Panc1 (cell line): ENCODE measurements around the gene ACOXL. TPM values are rescaled to one million over a fixed set of nuclear protein-coding genes. Genes with fewer than 3 reads are reported as not detected.

Source experiments
- ATAC-seq: fragments of 200-7000 bp; cut with Tn5 transposase; 2 replicates; pipeline ENCODE4 v1.9.1; 2020; ENCODE audit warnings: mild to moderate bottlenecking, moderate library complexity
- BruUV-seq: library from RNA; stranded (reverse); fragments of 400-500 nt; replicated peaks from 2 replicates; lab custom pipeline; 2021; lab: Mats Ljungman, UMichigan
- CTCF ChIA-PET: fragments of 300-600 bp; sonication (Branson Sonifier 250); formaldehyde crosslinking; loops from one replicate; lab custom pipeline; 2022; ENCODE audit warnings: antibody characterized with exemption; lab: Charles Lee
- POLR2A ChIA-PET: fragments of 300-600 bp; sonication (Branson Sonifier 250); formaldehyde crosslinking; loops from one replicate; lab custom pipeline; 2022; ENCODE audit warnings: antibody characterized with exemption; lab: Charles Lee
- DNase-seq: peaks from one replicate; pipeline ENCODE4 v3.0.0-alpha.2; 2010; ENCODE audit warnings: low read depth, low spot score
- H3K27ac ChIP-seq: 2 replicates; pipeline ENCODE4 v1.5.1; 2011; ENCODE audit warnings: mild to moderate bottlenecking, low read length, inconsistent platforms
- H3K27me3 ChIP-seq: fragments of 200-500 bp; sonication (Bioruptor generic); 2 replicates; pipeline ENCODE4 v1.6.0; 2014; ENCODE audit warnings: low read length, inconsistent platforms; ENCODE audit not compliant: control insufficient read depth, insufficient read depth
- H3K36me3 ChIP-seq: fragments of 200-500 bp; sonication (Bioruptor generic); 2 replicates; pipeline ENCODE4 v1.5.1; 2014; ENCODE audit warnings: inconsistent platforms, mild to moderate bottlenecking, low read length, moderate library complexity; ENCODE audit not compliant: control insufficient read depth, insufficient read depth
- H3K4me1 ChIP-seq: 2 replicates; pipeline ENCODE4 v1.5.1; 2011; ENCODE audit warnings: inconsistent platforms, mild to moderate bottlenecking, low read length, moderate library complexity; ENCODE audit not compliant: control insufficient read depth, insufficient read depth
- H3K4me3 ChIP-seq, 2 experiments: 2 replicates each; pipeline ENCODE4 v1.5.1; 2011 to 2012; ENCODE audit warnings: low read depth in 2 of 2, low read length in 2 of 2, mild to moderate bottlenecking in 2 of 2, inconsistent platforms in 1 of 2, moderate library complexity in 1 of 2
- H3K9me3 ChIP-seq: fragments of 200-500 bp; sonication (Bioruptor generic); 2 replicates; pipeline ENCODE4 v1.5.1; 2014; ENCODE audit warnings: low read depth, mild to moderate bottlenecking, inconsistent platforms, low read length, moderate library complexity; ENCODE audit not compliant: control insufficient read depth, insufficient read depth
- CTCF ChIP-seq: fragments of 450-650 bp; IDR thresholded peaks from 2 replicates; pipeline ENCODE4 v1.5.1; 2017; ENCODE audit warnings: mild to moderate bottlenecking
- POLR2AphosphoS5 ChIP-seq: IDR thresholded peaks from 2 replicates; pipeline ENCODE4 v1.6.1; 2012; ENCODE audit warnings: mild to moderate bottlenecking, low read depth, low read length, moderate library complexity
- REST ChIP-seq, 2 experiments: IDR thresholded peaks; 2 replicates each; pipeline ENCODE4 v1.6.1; 2011 to 2012; ENCODE audit warnings: low read depth in 2 of 2, control low read depth in 1 of 2, low read length in 1 of 2, mild to moderate bottlenecking in 1 of 2, moderate library complexity in 1 of 2; ENCODE audit not compliant: insufficient read depth in 1 of 2
- SIN3A ChIP-seq: IDR thresholded peaks from 2 replicates; pipeline ENCODE4 v1.6.1; 2012; ENCODE audit warnings: low read depth, mild to moderate bottlenecking, low read length, moderate library complexity, borderline replicate concordance; ENCODE audit not compliant: insufficient read depth
- TCF7L2 ChIP-seq: IDR thresholded peaks from 2 replicates; pipeline ENCODE4 v1.6.1; 2011; ENCODE audit warnings: mild to moderate bottlenecking, low read depth, low read length, inconsistent platforms
- in situ Hi-C: cut with HindIII; loops from 2 replicates; pipeline ENCODE4 v1.10.0; 2016; ENCODE audit warnings: low sequenced_read_pairs, low pct_unique_long_range_greater_than_20kb
- intact Hi-C: fragments of 100-400 bp; cut with micrococcal nuclease; formaldehyde crosslinking; loops from one replicate; pipeline ENCODE4 v1.10.0; 2022; ENCODE audit not compliant: unreplicated experiment
- total RNA-seq: library from RNA; stranded (reverse); gene quantifications from one replicate; pipeline ENCODE4 v1.2.1, GENCODE V29; 2021; ENCODE audit not compliant: unreplicated experiment

The ACOXL gene
- total RNA-seq, 1 experiment from 2014 or later = 4.9 TPM

GRCh38 chr2:110927526-110927925, 195.2 kb downstream of the ACOXL start:
- CTCF ChIA-PET = no interaction called here
- ATAC-seq = no peak
- no peaks in the 10 kb centered on the region for H3K36me3 ChIP-seq
- no peak for TF ChIP-seq TCF7L2
- no peak for TF ChIP-seq SIN3A
- TF ChIP-seq CTCF = no peak
- TF ChIP-seq REST (IDR thresholded peaks at IDR 0.05; ENCODE audit: insufficient read depth in 1 of 2, low read depth in 2 of 2, low read length in 1 of 2) = no peak
- no peak for TF ChIP-seq POLR2AphosphoS5
- DNase-seq = no peak
- H3K4me3 ChIP-seq = no peak overlapping the region
- intact Hi-C loops (no loop called here), in situ Hi-C loops (no loop called here)
- H3K27ac ChIP-seq = no peak overlapping the region
- no peaks in the 10 kb centered on the region for H3K4me1 ChIP-seq
- no peaks in the 10 kb centered on the region for H3K9me3 ChIP-seq
- BruUV-seq = no TSS peak
- POLR2A ChIA-PET = no interaction called here
- H3K27me3 ChIP-seq = no peaks in the 10 kb centered on the region

GRCh38 chr2:110929528-110929927, 197.2 kb downstream of the ACOXL start:
- H3K9me3 ChIP-seq = no peaks in the 10 kb centered on the region
- CTCF ChIA-PET = no interaction called here
- H3K27ac ChIP-seq = no peak overlapping the region
- POLR2A ChIA-PET = no interaction called here
- TF ChIP-seq REST (IDR thresholded peaks at IDR 0.05; ENCODE audit: insufficient read depth in 1 of 2, low read depth in 2 of 2, low read length in 1 of 2) (no peak), TCF7L2 (no peak), SIN3A (no peak), CTCF (no peak), POLR2AphosphoS5 (no peak)
- no peak overlapping the region for H3K4me3 ChIP-seq
- in situ Hi-C loops (no loop called here), intact Hi-C loops (no loop called here)
- DNase-seq (no peak), ATAC-seq (no peak)
- H3K4me1 ChIP-seq = no peaks in the 10 kb centered on the region
- no TSS peak for BruUV-seq
- H3K36me3 ChIP-seq = no peaks in the 10 kb centered on the region
- no peaks in the 10 kb centered on the region for H3K27me3 ChIP-seq
